Measurements from ENCODE around the gene TDP1.

TDP1 gene

DNA sequence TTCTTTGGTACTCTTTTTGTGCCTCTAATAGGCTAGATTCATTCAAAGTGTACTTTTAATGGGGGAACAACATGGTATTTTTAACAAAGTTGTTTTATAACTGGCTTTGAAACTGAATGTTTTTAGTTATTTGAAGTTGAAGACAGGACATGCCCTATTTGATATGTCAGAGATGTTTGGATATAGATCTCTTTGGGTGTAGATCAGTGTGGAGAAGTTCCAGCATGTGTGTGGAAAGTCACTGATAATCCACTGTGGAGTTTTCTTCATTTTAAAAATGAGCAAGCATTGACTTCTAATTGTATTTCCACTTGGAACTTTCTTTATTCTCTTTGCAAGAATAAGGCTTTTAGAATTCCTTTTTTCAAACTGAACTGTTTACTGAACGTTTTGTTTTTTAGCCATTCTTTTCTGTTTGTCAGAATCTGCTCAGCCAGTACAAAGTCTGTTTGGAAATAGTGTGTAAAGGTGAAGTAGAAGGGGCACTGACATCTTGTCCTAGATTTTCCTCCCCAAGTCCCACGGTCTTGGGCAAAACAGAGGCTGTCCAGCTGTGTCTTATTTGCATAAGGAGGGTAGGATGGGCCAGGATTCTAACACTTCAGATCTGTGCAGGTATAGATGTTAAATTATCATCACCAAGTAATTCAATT, 35.0 kb downstream of the TDP1 start:
- DNase-seq: no peak
- Histone ChIP-seq H3K27me3 (replicated peaks) (no peaks in the 10 kb centered on the region), H3K27ac (no peak overlapping the region), H3K4me3 (ENCODE audit: low read depth, low read length) (no peak overlapping the region), H3K36me3 (replicated peaks) (peaks cover 37% of the 10 kb centered on the region)
- TF ChIP-seq, protein P1, sequence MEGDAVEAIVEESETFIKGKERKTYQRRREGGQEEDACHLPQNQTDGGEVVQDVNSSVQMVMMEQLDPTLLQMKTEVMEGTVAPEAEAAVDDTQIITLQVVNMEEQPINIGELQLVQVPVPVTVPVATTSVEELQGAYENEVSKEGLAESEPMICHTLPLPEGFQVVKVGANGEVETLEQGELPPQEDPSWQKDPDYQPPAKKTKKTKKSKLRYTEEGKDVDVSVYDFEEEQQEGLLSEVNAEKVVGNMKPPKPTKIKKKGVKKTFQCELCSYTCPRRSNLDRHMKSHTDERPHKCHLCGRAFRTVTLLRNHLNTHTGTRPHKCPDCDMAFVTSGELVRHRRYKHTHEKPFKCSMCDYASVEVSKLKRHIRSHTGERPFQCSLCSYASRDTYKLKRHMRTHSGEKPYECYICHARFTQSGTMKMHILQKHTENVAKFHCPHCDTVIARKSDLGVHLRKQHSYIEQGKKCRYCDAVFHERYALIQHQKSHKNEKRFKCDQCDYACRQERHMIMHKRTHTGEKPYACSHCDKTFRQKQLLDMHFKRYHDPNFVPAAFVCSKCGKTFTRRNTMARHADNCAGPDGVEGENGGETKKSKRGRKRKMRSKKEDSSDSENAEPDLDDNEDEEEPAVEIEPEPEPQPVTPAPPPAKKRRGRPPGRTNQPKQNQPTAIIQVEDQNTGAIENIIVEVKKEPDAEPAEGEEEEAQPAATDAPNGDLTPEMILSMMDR (IDR thresholded peaks at IDR 0.05; ENCODE audit: low read depth, low read length, missing control alignments): no peak
- in situ Hi-C loops (cut with HindIII; ENCODE audit: low pct_ligation_motif_present, low sequenced_read_pairs): no loop called here

GRCh38 chr14:89992273-89992672, 36.5 kb downstream of the TDP1 start:
- Histone ChIP-seq H3K27me3 (replicated peaks) (no peaks in the 10 kb centered on the region), H3K36me3 (replicated peaks) (peaks cover 38% of the 10 kb centered on the region), H3K4me3 (ENCODE audit: low read depth, low read length) (no peak overlapping the region), H3K27ac (no peak overlapping the region)
- TF ChIP-seq, protein P1 (IDR thresholded peaks at IDR 0.05; ENCODE audit: low read depth, low read length, missing control alignments): no peak
- no peak for DNase-seq
- in situ Hi-C loops (cut with HindIII; ENCODE audit: low pct_ligation_motif_present, low sequenced_read_pairs): no loop called here

DNA sequence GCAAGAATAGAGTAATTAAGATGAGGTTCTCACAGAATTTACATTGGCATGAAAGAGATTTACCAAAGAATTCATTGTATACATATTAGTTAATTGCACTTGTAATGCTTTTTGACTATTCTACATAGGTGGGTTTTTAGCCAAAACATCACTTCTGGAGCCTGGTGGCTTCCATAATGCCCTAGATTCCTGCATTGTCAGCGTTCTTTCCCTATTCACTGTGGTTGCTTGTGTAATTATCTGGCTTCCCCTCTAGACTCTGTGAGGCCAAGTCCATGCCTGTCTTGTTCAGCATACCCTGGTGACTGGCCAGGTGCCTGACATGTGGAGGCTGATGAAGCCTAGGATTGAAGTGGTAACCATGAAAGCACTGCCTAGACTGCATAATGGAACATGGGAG, 41.2 kb downstream of the TDP1 start:
- TF ChIP-seq, protein P1 (IDR thresholded peaks at IDR 0.05; ENCODE audit: low read depth, low read length, missing control alignments): no peak

GRCh38 chr14:90000935-90001334, 45.2 kb downstream of the TDP1 start:
- Histone ChIP-seq H3K4me3 (ENCODE audit: low read depth, low read length) (no peak overlapping the region), H3K27me3 (replicated peaks) (no peaks in the 10 kb centered on the region), H3K27ac (no peak overlapping the region), H3K36me3 (replicated peaks) (peaks cover 15% of the 10 kb centered on the region)
- TF ChIP-seq, protein P1 (IDR thresholded peaks at IDR 0.05; ENCODE audit: low read depth, low read length, missing control alignments): no peak
- no peak for DNase-seq
- in situ Hi-C loops (cut with HindIII; ENCODE audit: low pct_ligation_motif_present, low sequenced_read_pairs): no loop called here

More for the DNA sequence above, 41.2 kb downstream of the TDP1 start:
- peaks cover 37% of the 10 kb centered on the region for H3K36me3 ChIP-seq (replicated peaks)
- H3K27ac ChIP-seq: no peak overlapping the region
- H3K4me3 ChIP-seq (ENCODE audit: low read depth, low read length): no peak overlapping the region
- H3K27me3 ChIP-seq (replicated peaks): no peaks in the 10 kb centered on the region
- in situ Hi-C loops (cut with HindIII; ENCODE audit: low pct_ligation_motif_present, low sequenced_read_pairs): no loop called here
- no peak for DNase-seq

DNA sequence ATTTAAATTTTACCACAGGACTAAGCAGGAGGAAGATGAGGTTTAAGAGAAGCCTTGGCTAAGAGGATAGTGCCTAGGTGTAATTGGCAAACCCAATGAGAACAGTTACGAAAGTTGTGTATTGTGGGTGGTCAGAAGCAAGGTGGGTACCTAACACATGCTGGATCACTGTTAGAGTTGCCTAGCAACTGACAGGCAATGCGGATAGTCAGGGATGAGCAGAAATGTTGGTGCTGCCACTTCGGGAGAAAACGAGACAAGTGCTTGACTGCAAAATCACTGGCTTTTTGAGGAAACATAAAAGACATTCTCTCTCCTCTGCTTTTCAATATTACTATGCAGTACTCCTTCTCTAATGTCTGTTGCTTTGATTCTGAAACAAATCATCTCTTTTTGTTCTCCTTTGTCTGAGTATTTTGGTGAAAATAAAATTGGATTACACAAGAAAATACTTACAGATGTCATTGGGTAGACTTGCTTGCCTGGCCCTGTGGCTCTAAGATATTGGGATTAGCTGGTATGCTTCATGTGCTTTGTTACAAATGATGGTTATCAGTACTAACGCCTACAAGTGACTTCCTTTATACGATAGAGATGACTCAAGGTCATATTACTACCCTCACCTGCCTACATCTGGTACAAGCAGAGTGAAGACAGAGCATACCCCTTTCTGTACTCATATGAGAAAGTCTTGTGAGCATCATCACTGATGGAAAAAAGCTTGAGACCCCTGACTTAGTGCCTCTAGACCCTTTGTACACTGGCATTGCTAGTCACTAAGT, 48.0 kb downstream of the TDP1 start:
- in situ Hi-C loops (cut with HindIII; ENCODE audit: low pct_ligation_motif_present, low sequenced_read_pairs): no loop called here
- Histone ChIP-seq H3K27ac (no peak overlapping the region), H3K4me3 (ENCODE audit: low read depth, low read length) (no peak overlapping the region), H3K27me3 (replicated peaks) (no peaks in the 10 kb centered on the region), H3K36me3 (replicated peaks) (peaks cover 5% of the 10 kb centered on the region)
- no peak for DNase-seq
- TF ChIP-seq, protein P1 (IDR thresholded peaks at IDR 0.05; ENCODE audit: low read depth, low read length, missing control alignments): no peak
